GM18858 (cell line): ENCODE results near the gene ZMAT5.

Experiments
- ATAC-seq: cut with Tn5 transposase; IDR thresholded peaks from one replicate; pipeline ENCODE4 v1.9.1; 2021; ENCODE audit not compliant: unreplicated experiment

ZMAT5 gene, protein sequence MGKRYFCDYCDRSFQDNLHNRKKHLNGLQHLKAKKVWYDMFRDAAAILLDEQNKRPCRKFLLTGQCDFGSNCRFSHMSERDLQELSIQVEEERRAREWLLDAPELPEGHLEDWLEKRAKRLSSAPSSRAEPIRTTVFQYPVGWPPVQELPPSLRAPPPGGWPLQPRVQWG

GRCh38 chr22:29766632-29767170 lies at the start of gene ZMAT5:
Gene ZMAT5 (minus strand): TSS chr22:29767007. CDS start chr22:29748544, 18,463 bp downstream.
- peak; percentile 67 for ATAC-seq

DNA sequence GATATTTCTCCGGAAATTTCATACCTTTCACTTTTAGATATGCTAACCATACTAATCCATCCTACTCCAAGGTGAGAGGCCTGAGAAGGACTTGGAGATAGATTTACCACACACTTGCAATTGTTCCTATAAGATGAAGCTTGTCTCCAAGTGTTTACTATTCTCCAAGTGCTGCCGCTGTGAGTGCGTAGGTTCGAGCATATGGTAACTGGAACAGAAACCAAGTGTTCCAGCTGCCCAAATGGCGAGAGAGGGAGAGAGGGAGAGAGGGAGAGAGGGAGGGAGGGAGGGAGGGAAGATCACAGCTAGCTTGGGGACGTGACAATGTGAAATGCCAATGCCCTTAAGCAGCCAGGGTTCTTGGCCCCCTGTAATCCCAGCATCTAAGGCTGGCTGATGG lies 49.7 kb upstream of the ZMAT5 start:
- no peak for ATAC-seq

- ATAC-seq: no peak
Observed at GRCh38 chr22:29816128-29816527, 49.3 kb upstream of the ZMAT5 start.

DNA sequence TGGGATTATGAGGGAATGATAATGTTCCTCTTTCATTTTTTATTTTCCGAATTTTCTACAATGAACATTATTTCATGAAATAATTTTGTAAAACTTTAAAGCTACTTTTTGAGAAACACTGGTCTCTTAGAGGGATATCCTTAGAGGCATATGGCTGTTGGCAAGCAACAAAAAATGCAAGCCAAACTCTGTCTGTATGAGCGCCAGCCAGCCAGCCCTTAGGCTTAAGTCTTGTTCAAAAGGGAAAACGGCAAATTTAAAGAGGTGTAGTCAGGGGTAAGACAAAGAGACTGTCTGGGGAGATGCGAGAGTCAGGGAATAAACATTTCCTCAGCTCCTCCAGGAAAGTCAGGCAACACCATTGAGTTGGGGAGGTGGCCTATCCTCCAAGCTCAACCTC lies 48.8 kb upstream of the ZMAT5 start:
- no peak for ATAC-seq

DNA sequence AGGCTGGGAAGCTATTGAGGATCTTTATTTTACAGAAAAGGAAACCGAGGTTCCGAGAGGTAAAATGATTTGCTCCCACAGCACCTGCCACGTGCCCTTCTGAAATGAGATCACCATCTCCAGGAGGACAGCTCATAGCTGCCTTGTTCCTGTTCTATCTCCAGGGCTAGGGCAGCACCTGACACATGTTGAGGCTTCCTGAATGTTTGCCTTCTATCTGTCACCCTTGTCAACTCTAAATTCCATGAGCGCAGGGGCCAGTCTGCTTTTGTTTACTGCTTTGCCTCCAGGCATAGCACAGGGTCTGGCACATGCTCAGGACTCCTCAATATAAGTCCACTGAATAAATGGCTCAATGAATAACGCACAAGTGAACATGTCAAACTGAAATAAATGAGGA lies 47.2 kb upstream of the ZMAT5 start:
- ATAC-seq: no peak

DNA sequence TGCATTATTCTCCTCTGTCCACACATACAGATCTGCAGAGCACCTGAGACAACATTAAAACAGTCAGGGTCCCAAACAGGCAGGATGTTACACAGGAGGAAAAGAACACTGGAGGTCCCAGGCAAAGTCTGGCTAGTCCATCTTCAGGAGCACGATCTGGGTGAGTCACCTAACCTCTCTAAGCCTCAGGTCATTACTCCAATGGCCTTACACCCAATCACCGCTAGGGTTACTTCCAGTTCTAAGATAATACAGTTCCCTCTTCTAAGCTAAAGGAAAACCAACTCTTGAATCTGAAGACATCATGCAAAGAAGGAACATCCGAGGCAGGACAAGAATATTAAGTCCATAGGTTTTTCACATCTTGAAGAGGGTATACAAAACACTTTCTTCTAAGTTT lies 46.8 kb upstream of the ZMAT5 start:
- no peak for ATAC-seq

DNA sequence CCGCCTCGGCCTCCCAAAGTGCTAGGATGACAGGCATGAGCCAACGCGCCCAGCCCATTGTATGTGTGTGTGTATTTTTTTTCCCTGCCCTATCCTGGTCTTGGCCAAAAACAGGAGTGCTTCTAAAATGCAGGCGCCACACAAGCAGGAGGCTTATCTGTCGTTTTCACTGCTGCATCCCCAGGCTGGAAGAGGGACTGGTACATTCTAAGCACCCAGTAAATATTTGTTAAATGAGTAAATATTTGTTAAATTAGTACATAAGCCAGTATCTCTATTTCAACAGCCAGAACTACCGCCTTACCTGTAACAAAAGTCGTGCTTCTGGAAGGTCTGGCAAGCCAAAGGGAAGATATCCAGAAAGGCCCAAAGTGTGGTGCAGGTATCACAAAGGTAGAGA lies 46.3 kb upstream of the ZMAT5 start:
- no peak for ATAC-seq

GRCh38 chr22:29811377-29811776 lies 44.6 kb upstream of the ZMAT5 start:
- no peak for ATAC-seq

GRCh38 chr22:29810216-29810615 lies 43.4 kb upstream of the ZMAT5 start:
- ATAC-seq: no peak

- ATAC-seq: no peak
Observed at GRCh38 chr22:29806196-29806595, 39.4 kb upstream of the ZMAT5 start.

DNA sequence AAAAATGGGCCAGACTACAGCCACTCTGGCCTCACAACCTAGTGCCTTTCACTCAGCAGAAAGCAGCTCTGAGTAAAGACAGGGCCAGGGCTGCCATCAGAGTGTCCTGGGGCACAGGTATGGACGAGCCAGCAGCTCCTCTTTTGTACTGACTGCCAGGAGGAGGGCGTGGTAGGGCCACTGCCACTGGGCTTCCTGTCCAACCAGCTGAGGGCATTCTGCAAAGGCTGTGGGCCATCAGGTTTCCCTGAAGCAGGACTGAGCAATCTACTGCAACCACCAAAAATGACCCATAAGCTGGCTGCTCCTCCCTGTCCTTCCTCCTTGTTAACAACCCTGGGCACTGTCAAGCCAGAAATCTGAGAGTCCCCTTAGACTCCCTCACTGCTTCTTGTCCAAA lies 38.2 kb upstream of the ZMAT5 start:
- ATAC-seq: no peak

DNA sequence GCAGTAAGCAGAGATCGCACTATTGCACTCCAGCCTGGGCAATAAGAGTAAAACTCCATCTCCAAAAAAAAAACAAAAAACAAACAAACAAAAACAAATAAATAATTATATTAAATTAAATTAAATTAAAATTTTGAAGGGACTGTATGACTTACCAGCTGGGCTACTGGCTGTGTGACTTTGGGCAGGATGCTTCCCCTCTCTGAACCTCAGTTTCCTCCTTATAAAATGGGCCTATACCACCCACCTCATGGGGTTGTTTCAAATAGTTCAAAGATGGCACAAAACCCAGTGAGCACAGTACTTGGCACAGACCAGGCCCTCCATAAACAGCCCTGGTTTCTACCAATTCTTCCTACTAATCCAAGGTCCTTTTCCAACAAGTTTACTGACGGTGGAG lies 36.4 kb upstream of the ZMAT5 start:
- no peak for ATAC-seq

DNA sequence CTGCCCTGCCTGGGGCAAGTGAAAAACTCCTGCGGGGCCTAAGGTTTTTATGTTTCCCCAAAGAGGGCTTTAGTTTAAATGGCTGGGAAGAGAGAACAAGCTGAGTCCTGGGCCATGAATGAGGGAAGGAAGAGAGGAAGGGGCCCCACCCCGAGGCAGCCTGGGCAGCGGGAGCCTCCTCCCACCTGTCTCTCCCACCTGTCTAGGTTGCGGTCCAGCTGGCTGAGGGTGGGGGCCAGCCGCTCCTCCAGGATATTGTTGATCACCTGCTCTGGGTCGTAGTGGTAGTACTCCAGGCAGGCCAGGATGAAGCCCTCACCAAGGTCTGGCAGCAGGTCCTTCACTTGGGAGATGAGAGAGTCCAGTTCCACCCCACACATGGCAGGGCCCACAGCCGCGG lies 35.0 kb upstream of the ZMAT5 start:
- no peak for ATAC-seq

- no peak for ATAC-seq
Observed at GRCh38 chr22:29801153-29801552, 34.3 kb upstream of the ZMAT5 start.

GRCh38 chr22:29799217-29799680 lies 32.4 kb upstream of the ZMAT5 start:
- no peak for ATAC-seq

GRCh38 chr22:29798801-29799200 lies 32.0 kb upstream of the ZMAT5 start:
- ATAC-seq: no peak

DNA sequence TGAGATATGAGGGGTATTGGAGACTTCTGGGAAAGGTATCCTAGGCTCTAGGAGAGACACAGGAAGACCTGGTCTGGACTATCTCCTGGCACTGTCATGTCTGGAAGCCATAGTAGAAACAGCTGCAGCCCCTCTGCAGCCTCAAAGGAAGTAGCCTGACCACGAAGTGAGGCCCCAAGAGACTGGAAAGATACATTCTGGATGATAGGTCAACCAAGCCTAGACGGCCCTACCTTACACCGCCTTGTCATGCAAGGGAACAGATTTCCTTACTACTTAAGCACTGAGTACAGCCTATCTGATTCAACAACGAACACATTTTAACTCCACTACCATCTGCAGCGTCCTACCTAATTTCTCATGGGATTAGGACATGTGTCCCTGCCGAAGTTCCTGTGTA lies 31.5 kb upstream of the ZMAT5 start:
- ATAC-seq: no peak

GRCh38 chr22:29797351-29797750 lies 30.5 kb upstream of the ZMAT5 start:
- ATAC-seq: no peak

DNA sequence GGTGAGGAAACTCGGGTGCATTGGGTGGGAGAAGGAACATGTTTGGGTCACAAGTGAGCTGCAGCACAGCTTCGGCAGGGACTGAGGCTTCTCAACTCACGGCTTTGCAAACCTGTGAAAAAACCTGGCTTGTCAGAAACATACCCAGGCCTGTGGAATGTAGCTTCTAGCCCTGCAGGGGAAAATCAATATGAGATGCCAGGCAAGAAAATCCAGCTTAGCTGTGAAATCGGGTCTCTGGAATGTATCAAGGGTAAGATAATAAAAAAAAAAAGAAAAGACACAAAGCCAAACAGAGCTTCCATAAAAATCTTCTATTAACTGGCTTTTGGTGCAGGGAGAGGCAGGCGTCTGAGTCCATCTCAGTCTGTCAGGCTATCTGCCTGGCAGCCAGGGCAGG lies 28.9 kb upstream of the ZMAT5 start:
- no peak for ATAC-seq

DNA sequence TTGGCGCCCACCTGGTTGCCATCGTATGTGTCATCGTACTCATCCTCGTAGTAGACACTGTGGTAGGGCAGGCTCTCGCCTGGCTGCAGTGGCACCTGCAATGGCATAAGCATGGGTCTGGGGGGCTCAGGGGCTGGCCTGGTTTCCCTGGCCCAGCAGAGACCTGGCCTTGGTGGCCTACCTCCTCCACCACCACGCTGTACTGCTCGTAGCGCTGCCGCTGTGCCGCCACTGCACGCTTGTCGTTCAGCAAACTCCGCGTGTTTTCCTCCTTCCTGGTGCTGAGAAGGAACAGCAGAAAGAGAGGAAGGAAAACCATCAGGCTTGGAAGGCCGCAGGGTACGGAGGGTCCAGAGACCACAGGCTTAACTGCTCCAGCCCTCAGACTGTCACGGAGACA lies 26.6 kb upstream of the ZMAT5 start:
- ATAC-seq: no peak

- no peak for ATAC-seq
Observed at GRCh38 chr22:29790061-29790460, 23.3 kb upstream of the ZMAT5 start.

- no peak for ATAC-seq
Observed at GRCh38 chr22:29788339-29789279, 21.8 kb upstream of the ZMAT5 start.
